HG02610 (cell line): ENCODE measurements around the gene KLK7.

Experiments used
- ATAC-seq: cut with Tn5 transposase; IDR thresholded peaks from one replicate; pipeline ENCODE4 v1.9.1; 2021; ENCODE audit warnings: mild to moderate bottlenecking, moderate library complexity; ENCODE audit not compliant: unreplicated experiment

The KLK7 gene

DNA sequence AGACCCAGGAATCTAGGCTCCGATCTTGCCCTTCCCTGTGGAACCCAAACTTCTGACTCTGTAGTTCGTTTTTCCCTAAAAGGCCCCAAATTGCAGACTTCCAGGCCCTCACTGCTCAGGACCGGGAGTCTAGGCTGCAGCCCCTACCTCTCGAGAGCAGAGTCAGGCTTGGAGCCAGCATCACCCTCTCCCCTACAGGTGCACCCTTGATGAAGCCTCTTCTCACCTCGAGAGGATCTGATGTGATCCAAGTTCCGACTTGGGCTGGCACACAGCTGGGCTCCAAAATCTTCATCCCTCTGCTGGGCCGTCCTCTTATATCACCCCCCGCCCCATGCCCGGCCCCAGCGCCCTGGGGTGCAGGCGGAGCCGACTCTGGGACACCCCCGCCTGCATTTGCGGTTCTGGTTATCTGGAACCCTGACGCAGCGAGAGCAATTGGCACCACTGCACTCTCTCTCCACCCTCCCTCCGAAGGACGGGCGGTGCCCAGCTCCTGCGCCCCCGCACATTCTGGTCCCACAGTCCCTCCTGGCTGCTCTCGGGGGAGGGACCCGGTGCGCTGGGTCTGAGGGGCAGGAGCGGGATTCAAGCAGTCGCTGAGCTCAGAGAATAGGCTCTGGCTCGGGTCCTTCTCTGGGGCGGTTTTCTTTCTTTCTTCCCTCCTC lies at the start of gene KLK7:
KLK7 (minus strand) TSS at position 293 of the 668 bp plus-strand sequence. CDS start 1,518 bp downstream, outside the sequence.
- no peak for ATAC-seq

DNA sequence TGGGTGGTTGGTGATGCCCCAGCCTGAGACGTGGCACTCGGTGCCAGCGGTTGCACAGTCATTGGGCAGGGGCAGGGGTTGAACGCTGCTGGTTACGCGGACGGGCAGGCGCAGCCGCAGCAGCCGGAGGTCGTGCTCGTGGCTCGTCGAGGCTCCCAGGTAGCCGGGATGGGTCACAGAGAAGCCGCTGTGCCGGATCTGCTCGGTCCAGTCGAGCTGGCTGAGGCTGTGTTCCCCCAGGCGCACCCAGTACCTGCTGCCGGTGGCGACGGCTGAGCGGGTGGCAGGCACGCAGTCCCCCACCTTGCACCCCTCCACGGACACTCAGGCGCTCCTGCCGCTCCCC lies 48.1 kb upstream of the KLK7 start:
- ATAC-seq, result no peak

DNA sequence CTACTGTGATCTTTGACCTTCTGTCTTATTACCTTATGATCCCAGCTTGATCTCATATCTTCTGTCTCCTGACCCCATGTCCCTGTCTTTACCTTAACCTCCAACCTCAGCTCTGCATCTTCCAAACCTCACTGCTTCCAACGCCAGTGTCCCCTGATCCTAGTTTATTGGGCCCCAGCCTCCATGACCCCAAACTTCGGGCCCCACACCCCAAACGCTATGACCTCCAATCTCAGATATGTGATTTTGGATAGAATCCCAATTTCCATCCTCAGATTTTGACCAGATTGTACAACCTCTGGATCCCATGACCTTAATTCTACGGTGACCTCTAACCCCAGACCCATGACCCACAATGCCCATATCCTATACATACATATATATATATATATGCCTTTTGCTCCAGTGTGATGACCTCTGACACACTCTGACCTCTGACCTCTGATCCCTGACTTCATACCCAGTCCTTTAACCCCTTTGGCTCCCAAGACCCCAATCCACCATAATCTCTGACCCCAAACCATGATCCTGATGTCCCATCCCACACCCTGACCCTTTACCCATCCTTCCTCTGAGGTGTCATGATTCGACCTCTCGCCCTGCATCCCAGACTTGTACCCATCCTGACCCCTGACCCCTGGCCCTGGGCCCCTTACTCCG lies 47.6 kb upstream of the KLK7 start:
- ATAC-seq, result no peak

- ATAC-seq, result no peak
Observed at GRCh38 chr19:51030631-51031030, 46.9 kb upstream of the KLK7 start.

GRCh38 chr19:51029718-51030117 lies 46.0 kb upstream of the KLK7 start:
- no peak for ATAC-seq

DNA sequence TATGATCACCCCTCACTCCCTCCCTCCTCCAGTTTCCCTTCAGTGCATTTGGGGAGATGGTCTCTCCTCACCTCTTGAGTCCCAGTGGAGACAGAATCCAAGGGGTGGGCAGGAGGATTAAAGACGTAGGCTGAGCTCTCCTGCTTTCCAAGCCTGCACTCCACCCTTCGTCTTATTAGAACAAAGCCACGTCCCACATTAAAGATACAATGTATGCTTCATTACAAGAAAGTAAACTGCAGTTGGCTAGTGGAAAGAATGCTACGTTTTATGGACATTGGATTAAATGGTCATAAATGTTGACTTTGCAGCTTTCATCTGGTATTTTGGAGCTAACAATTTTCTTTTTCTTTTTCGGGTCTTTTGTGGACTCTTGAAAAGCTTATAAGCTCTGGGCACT lies 44.2 kb upstream of the KLK7 start:
- no peak for ATAC-seq

DNA sequence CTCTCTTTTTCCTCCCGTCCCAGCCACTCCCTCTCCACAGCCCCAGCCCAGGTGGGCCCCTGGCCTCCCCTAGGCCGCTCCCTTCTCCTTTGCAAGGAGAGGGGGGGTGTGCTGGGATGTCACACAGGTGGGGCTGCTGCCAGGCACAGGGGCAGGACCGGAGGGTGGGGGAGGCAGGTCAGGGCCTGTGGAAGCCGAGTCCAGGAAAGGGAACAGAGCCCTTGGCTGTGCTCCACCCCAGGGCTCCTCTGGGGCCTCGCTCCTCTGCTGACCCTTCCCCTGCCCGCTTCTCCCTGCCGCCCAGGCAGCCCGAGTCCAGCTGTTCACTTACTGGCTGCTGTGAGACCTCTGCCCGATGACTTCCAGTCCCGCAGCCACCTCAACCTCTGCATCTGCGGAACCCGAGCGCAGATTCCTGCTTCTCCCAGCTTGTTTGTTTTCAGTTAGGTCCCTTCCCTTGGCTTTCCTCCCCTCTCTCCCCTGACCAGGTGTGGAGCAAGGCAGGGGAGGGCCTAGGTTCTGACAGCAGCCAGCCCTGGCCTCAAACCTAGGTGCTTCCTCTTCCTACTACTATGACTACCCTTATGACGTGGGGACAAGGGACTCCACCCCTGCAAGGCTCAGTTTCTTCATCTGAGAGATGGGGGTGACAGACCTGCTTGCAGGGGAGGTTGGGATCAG lies 43.5 kb upstream of the KLK7 start:
- no peak for ATAC-seq

DNA sequence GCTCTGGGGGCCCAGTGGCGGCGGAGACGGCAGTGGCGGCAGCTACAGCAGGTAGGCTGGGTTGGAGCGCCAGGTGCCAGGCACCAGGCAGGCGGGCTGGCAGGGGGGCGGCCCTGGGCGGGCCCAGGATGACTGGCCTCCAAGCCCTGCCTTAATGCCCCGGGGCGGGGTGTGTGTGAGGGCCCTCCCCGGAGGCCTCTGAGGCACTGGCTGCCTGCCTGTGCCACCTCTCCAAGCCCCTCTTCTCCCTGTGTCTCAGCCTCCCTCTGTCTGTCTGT lies 42.8 kb upstream of the KLK7 start, which contains the start of gene KLK11:
KLK11 (minus strand) TSS at position 63 of the 278 bp plus-strand sequence. CDS start 985 bp downstream, outside the sequence.
- ATAC-seq, result no peak

DNA sequence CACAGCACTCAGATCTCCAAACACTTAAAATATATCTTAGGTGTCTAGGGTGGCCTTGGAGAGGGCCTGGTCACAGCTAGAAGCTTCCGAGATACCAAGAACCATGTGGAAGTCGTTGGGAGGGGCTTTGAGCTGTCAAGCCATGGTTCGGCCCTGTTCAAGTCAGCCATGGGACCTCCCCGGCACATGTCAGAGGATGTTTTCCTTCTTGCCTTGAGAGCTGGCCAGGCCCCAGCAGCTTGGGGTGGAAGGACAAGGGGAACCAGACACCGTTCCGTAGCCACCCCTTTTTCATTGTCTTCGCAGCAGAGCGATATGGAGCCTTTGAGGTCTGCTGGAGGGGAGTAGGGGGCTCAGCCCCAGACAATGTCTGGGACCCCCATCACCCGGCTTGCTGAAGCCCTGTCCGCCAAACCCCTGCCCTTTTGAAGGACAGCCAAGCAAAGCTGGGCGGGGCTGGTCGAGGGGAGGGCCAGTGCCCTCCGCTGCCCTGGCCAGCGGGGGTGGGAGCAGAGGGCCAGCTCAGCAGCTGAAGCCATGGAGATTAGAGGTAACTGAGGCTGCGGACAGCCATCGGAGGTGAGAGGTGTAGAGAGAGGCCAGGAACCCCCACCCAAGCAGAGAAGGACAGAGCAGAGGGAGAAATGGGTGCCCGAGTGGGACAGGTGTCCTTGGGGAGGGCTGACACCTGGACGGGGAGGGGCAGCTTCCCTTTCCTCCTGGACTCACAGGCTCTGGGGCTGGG lies 42.3 kb upstream of the KLK7 start:
- ATAC-seq, result no peak

DNA sequence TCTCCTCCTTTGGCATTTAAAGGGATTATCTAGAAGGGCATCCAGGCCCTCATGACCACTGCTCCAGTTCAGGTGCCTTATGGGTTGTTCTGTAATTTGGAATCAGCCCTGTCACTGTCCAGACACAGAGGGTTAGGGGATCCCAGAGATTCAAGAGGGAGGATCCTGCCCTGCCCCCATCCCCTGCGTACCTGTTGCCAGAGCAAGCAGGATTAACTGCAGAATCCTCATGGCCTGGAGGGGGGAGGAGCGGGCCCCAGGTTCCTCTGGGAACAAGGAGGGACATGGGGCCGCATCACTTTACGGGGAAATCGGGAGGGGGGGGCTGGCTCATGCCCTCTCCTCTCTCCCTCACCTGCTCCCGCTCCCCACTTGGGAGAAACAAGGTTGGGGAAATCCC lies 41.7 kb upstream of the KLK7 start:
- ATAC-seq, result no peak

GRCh38 chr19:51024924-51025323 lies 41.2 kb upstream of the KLK7 start:
- no peak for ATAC-seq

DNA sequence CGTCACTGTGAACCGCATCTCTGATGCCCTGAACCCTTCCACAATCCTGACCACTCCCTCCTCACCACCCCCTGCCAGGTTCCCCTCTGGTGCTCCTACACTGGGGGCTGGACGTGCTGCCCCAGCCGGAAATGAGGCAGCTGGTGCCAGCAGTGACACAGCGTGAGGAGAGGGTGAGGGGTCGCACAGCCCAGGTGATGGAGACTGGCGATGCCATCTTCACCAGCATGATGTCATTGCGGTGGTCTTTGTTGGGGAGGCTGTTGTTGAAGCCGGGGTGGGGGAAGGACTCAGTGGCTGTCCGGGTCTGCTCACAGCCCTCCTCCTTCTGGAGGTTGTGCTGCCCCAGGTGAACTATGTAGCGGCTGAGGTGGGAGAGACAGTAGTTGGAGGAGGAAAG lies 40.2 kb upstream of the KLK7 start:
- ATAC-seq, result no peak

DNA sequence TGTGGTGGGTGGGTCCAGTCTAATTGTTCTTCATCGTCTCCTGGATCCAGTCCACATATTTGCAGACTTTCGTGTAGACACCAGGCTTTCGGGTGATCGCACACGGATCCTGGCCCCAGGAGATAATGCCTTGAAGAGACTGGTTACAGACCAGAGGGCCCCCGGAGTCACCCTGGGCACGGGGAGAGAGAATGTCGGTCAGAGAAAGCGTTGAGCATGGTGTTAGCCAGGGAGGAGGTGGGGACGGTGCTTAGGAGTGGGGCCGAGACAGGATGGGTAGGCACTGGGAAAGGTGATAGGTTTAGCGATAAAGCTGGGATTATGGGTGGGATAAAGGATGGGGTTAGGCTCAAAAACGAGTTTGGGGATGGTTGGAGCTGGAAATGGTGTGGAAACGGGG lies 38.8 kb upstream of the KLK7 start:
- no peak for ATAC-seq

GRCh38 chr19:51020988-51021651 lies 37.4 kb upstream of the KLK7 start:
- no peak for ATAC-seq

GRCh38 chr19:51019544-51019925 lies 35.8 kb upstream of the KLK7 start, which contains the start of gene KLK10:
Gene KLK10 (minus strand): TSS chr19:51019709. CDS start chr19:51019130, 579 bp downstream.
- no peak for ATAC-seq

- ATAC-seq, result no peak
Observed at GRCh38 chr19:51018745-51019543, 35.2 kb upstream of the KLK7 start.

GRCh38 chr19:51016798-51017683 lies 33.3 kb upstream of the KLK7 start:
- ATAC-seq, result no peak

DNA sequence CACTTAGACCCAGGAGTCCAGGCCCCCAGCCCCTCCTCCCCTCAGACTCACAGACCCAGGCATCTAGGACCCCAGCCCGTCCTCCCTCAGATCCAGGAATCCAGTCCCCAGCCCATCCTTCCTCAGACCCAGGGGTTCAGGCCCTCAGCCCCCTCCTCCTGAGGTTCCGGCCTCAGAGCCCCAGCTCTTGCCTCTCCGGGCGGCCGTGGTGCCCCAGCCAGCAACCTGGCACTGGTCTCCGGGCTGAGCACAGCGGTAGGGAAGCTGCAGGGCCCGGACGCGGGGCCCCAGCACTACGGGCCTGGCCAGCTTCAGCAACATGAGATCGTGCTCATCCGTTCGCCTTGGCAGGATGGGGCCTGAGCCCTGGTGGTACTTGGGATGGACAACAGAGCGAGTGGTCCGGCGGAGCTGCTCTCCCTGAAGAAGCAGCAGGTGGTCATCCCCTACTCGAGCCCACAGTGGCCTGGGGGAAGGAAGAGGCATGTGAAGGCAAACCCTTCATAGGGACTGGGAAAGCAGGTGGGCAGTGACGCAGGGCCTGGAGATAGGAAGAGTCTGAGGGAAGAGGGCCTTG lies 32.1 kb upstream of the KLK7 start:
- no peak for ATAC-seq

- no peak for ATAC-seq
Observed at GRCh38 chr19:51014242-51014641, 30.5 kb upstream of the KLK7 start.
